Measurements from ENCODE around the gene KIF6. TPM values are rescaled to one million over a fixed set of nuclear protein-coding genes. Genes with fewer than 3 reads are reported as not detected.

The KIF6 gene
- total RNA-seq, 5 donors from 2014 or later (not counting 1 experiment from before 2014, with no cell fraction given): 0.53 TPM; not detected in 4

GRCh38 chr6:39282774-39283173, 442.4 kb downstream of the KIF6 start:
- DNase-seq (no peak), ATAC-seq (replicated peaks in 1 of 4) (no peak)
- ChIA-PET CTCF (no interaction called here), POLR2A (interaction anchor here in 1 of 2 donors (0.5 kb wide), 1 partner anchor 1805 kb away, joined by 6 read pairs; no protein-coding TSS in a partner anchor)
- Mint-ChIP-seq H3K4me1 (no peaks in the 10 kb centered on the region), H3K27me3 (peaks cover 0 to 5% of the 10 kb centered on the region in 2 donors), H3K9me3 (no peaks in the 10 kb centered on the region), H3K27ac (no peak overlapping the region), H3K4me3 (no peak overlapping the region), H3K36me3 (no peaks in the 10 kb centered on the region)
- no peaks in the 10 kb centered on the region for H3K4me1 ChIP-seq (ENCODE audit: control insufficient read depth in 1 of 2, extremely low read depth in 1 of 2, insufficient read depth in 2 of 2, low read length in 2 of 2)
- H3K4me3 ChIP-seq (ENCODE audit: control insufficient read depth in 1 of 2, extremely low read depth in 1 of 2, low read length in 1 of 2): no peak overlapping the region
- peaks cover 2 to 16% of the 10 kb centered on the region in 2 experiments for H3K27me3 ChIP-seq (replicated peaks in 1 of 2; ENCODE audit: control insufficient read depth in 2 of 2, extremely low read depth in 1 of 2, insufficient read depth in 2 of 2, low read length in 1 of 2)
- no peaks in the 10 kb centered on the region for H3K36me3 ChIP-seq (ENCODE audit: control insufficient read depth in 2 of 2, extremely low read depth in 1 of 2, insufficient read depth in 1 of 2, low read length in 1 of 2)
- no peak overlapping the region for H3K27ac ChIP-seq (ENCODE audit: low read length)
- H3K9me3 ChIP-seq: no peaks in the 10 kb centered on the region
- WGBS (ENCODE audit: insufficient coverage): 86% methylated on average over 1 of the region's 2 CpGs

GRCh38 chr6:39281312-39281980, 443.8 kb downstream of the KIF6 start:
- CTCF ChIA-PET: no interaction called here
- Histone ChIP-seq H3K36me3 (ENCODE audit: control insufficient read depth in 2 of 2, extremely low read depth in 1 of 2, insufficient read depth in 1 of 2, low read length in 1 of 2) (no peaks in the 10 kb centered on the region), H3K4me3 (ENCODE audit: control insufficient read depth in 1 of 2, extremely low read depth in 1 of 2, low read length in 1 of 2) (no peak overlapping the region), H3K27ac (ENCODE audit: low read length) (no peak overlapping the region), H3K9me3 (no peaks in the 10 kb centered on the region), H3K27me3 (replicated peaks in 1 of 2; ENCODE audit: control insufficient read depth in 2 of 2, extremely low read depth in 1 of 2, insufficient read depth in 2 of 2, low read length in 1 of 2) (peaks cover 2 to 16% of the 10 kb centered on the region in 2 experiments), H3K4me1 (ENCODE audit: control insufficient read depth in 1 of 2, extremely low read depth in 1 of 2, insufficient read depth in 2 of 2, low read length in 2 of 2) (no peaks in the 10 kb centered on the region)
- H3K27me3 Mint-ChIP-seq: peaks cover 0 to 5% of the 10 kb centered on the region in 2 donors
- no peak for DNase-seq
- H3K9me3 Mint-ChIP-seq: no peaks in the 10 kb centered on the region
- H3K4me3 Mint-ChIP-seq: no peak overlapping the region
- no peak overlapping the region for H3K27ac Mint-ChIP-seq
- whole genome bisulfite sequencing (ENCODE audit: insufficient coverage): 89% methylated on average over 8 of the region's 11 CpGs
- no peak for ATAC-seq (replicated peaks in 1 of 4)
- no peaks in the 10 kb centered on the region for H3K36me3 Mint-ChIP-seq
- POLR2A ChIA-PET: no interaction called here
- H3K4me1 Mint-ChIP-seq: no peaks in the 10 kb centered on the region

DNA sequence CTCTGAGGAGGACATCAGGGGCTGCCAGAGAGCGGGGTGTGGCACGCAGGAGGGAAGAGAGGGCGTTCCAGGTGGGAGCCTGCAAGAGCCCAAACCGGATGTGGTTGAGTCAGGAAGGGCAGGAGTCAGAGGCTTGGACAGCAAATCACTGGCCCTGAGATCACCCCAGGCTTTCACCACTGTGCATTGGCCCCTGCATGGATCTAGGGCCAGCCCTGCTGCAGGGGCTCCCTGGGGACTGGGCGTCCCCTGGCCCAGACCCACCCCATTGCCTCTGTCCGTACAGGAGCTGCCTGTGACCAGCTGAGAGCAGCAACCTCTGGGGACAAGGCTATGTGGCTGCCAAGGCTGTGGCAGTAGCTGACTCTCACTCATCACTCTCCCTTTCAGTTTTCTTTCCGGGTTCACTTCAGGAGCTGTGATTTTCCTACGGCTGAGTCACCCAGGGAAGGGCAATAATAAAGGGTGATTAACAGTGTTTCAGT, 444.9 kb downstream of the KIF6 start:
- Histone ChIP-seq H3K9me3 (no peaks in the 10 kb centered on the region), H3K4me1 (ENCODE audit: control insufficient read depth in 1 of 2, extremely low read depth in 1 of 2, insufficient read depth in 2 of 2, low read length in 2 of 2) (no peaks in the 10 kb centered on the region), H3K4me3 (ENCODE audit: control insufficient read depth in 1 of 2, extremely low read depth in 1 of 2, low read length in 1 of 2) (no peak overlapping the region), H3K27me3 (replicated peaks in 1 of 2; ENCODE audit: control insufficient read depth in 2 of 2, extremely low read depth in 1 of 2, insufficient read depth in 2 of 2, low read length in 1 of 2) (peaks cover 2 to 16% of the 10 kb centered on the region in 2 experiments), H3K36me3 (ENCODE audit: control insufficient read depth in 2 of 2, extremely low read depth in 1 of 2, insufficient read depth in 1 of 2, low read length in 1 of 2) (no peaks in the 10 kb centered on the region), H3K27ac (ENCODE audit: low read length) (no peak overlapping the region)
- peaks cover 0 to 1% of the 10 kb centered on the region in 2 donors for H3K27me3 Mint-ChIP-seq
- H3K9me3 Mint-ChIP-seq: no peaks in the 10 kb centered on the region
- 43% methylated on average over 6 of the region's 8 CpGs for WGBS (ENCODE audit: insufficient coverage)
- ATAC-seq (replicated peaks in 1 of 4) (no peak), DNase-seq (no peak)
- no peak overlapping the region for H3K27ac Mint-ChIP-seq
- no peaks in the 10 kb centered on the region for H3K4me1 Mint-ChIP-seq
- POLR2A ChIA-PET: no interaction called here
- no peak overlapping the region for H3K4me3 Mint-ChIP-seq
- CTCF ChIA-PET: no interaction called here
- H3K36me3 Mint-ChIP-seq: no peaks in the 10 kb centered on the region

Other genes starting within 250 kb of the KIF6 start
- gene DAAM2, start 67.0 kb upstream of the KIF6 start, total RNA-seq: under 1 TPM in 2 of 5 donors, not detected in 3; 0.03 to 0.07 TPM
- 1 to 10 TPM; 1.1 to 2.1 (median 1.2) TPM for gene MOCS1, start 209.1 kb upstream of the KIF6 start, total RNA-seq

All from T-cell (primary cell).